ENCODE measurements around the gene PRELID1.

PRELID1 gene

GRCh38 chr5:177354256-177354655, 50.7 kb downstream of the PRELID1 start:
- Mint-ChIP-seq H3K27me3 (ENCODE audit: low read depth) (peaks cover 8% of the 10 kb centered on the region), H3K4me1 (peaks cover 25% of the 10 kb centered on the region), H3K4me3 (peak overlapping the region in 2 of 3 experiments; percentile 15 to 55), H3K36me3 (ENCODE audit: low read depth) (no peaks in the 10 kb centered on the region), H3K27ac (peak overlapping the region in 2 of 3 experiments; percentile 21 to 34), H3K9me3 (no peaks in the 10 kb centered on the region)
- no peak for TF ChIP-seq CTCF (IDR thresholded peaks at IDR 0.05; ENCODE audit: unreplicated experiment in 3 of 3)

GRCh38 chr5:177354711-177355110, 51.1 kb downstream of the PRELID1 start:
- Mint-ChIP-seq H3K27me3 (ENCODE audit: low read depth) (peaks cover 6% of the 10 kb centered on the region), H3K36me3 (ENCODE audit: low read depth) (no peaks in the 10 kb centered on the region), H3K4me3 (no peak overlapping the region), H3K4me1 (peaks cover 20% of the 10 kb centered on the region), H3K9me3 (no peaks in the 10 kb centered on the region), H3K27ac (peak overlapping the region in 1 of 3 experiments; percentile 21)
- TF ChIP-seq CTCF (IDR thresholded peaks at IDR 0.05; ENCODE audit: unreplicated experiment in 3 of 3): no peak

GRCh38 chr5:177355162-177355867, 51.7 kb downstream of the PRELID1 start:
- peaks cover 5% of the 10 kb centered on the region for H3K27me3 Mint-ChIP-seq (ENCODE audit: low read depth)
- no peak for TF ChIP-seq CTCF (IDR thresholded peaks at IDR 0.05; ENCODE audit: unreplicated experiment in 3 of 3)
- H3K9me3 Mint-ChIP-seq: no peaks in the 10 kb centered on the region
- peak overlapping the region in 1 of 3 experiments; percentile 20 for H3K4me3 Mint-ChIP-seq
- H3K36me3 Mint-ChIP-seq (ENCODE audit: low read depth): no peaks in the 10 kb centered on the region
- H3K27ac Mint-ChIP-seq: no peak overlapping the region
- peaks cover 14% of the 10 kb centered on the region for H3K4me1 Mint-ChIP-seq

- H3K4me1 Mint-ChIP-seq: peaks cover 10% of the 10 kb centered on the region
- no peaks in the 10 kb centered on the region for H3K36me3 Mint-ChIP-seq (ENCODE audit: low read depth)
- no peak overlapping the region for H3K27ac Mint-ChIP-seq
- no peak overlapping the region for H3K4me3 Mint-ChIP-seq
- H3K9me3 Mint-ChIP-seq: no peaks in the 10 kb centered on the region
- H3K27me3 Mint-ChIP-seq (ENCODE audit: low read depth): peaks cover 5% of the 10 kb centered on the region
- no peak for TF ChIP-seq CTCF (IDR thresholded peaks at IDR 0.05; ENCODE audit: unreplicated experiment in 3 of 3)
These were observed 52.2 kb downstream of the PRELID1 start for GRCh38 chr5:177355868-177356168.
